Camera-type eye (tissue), 1 donor: Measurements from ENCODE around the gene IL17RA. TPM values are rescaled to one million over a fixed set of nuclear protein-coding genes. Genes with fewer than 3 reads are reported as not detected.

Experiments used
- total RNA-seq: library from RNA; depleted of rRNA; stranded (reverse); fragments of >200 nt; gene quantifications from one replicate; pipeline ENCODE4 v1.2.3, GENCODE V29; 2014

Gene IL17RA, protein sequence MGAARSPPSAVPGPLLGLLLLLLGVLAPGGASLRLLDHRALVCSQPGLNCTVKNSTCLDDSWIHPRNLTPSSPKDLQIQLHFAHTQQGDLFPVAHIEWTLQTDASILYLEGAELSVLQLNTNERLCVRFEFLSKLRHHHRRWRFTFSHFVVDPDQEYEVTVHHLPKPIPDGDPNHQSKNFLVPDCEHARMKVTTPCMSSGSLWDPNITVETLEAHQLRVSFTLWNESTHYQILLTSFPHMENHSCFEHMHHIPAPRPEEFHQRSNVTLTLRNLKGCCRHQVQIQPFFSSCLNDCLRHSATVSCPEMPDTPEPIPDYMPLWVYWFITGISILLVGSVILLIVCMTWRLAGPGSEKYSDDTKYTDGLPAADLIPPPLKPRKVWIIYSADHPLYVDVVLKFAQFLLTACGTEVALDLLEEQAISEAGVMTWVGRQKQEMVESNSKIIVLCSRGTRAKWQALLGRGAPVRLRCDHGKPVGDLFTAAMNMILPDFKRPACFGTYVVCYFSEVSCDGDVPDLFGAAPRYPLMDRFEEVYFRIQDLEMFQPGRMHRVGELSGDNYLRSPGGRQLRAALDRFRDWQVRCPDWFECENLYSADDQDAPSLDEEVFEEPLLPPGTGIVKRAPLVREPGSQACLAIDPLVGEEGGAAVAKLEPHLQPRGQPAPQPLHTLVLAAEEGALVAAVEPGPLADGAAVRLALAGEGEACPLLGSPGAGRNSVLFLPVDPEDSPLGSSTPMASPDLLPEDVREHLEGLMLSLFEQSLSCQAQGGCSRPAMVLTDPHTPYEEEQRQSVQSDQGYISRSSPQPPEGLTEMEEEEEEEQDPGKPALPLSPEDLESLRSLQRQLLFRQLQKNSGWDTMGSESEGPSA
- 4.3 TPM for total RNA-seq

DNA sequence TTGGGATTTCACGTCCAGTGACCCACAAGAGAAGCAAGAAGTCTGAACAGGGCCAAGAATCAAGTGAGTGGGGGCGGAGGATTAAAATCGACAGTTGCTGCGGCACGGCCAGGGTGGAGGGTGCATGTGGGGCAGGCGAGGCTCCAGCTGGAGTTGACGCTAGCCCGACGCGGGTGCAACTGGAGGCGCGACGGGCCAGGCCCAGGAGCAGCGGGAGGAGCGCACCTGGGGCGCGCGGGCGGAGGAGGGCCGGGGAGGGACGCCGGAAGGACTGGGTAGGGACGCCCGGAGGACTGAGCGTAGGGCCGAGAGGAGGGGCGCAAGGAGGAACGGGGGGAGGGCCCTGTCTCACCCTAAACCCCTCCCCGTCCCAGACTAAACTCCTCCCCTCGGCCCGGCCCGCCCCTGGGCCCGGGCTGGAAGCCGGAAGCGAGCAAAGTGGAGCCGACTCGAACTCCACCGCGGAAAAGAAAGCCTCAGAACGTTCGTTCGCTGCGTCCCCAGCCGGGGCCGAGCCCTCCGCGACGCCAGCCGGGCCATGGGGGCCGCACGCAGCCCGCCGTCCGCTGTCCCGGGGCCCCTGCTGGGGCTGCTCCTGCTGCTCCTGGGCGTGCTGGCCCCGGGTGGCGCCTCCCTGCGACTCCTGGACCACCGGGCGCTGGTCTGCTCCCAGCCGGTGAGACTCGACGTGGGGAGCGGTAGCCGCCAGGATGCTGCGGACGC lies at the start of gene IL17RA:
IL17RA (plus strand) TSS at position 447 of the 723 bp plus-strand sequence; CDS start at position 539, 92 bp downstream.

DNA sequence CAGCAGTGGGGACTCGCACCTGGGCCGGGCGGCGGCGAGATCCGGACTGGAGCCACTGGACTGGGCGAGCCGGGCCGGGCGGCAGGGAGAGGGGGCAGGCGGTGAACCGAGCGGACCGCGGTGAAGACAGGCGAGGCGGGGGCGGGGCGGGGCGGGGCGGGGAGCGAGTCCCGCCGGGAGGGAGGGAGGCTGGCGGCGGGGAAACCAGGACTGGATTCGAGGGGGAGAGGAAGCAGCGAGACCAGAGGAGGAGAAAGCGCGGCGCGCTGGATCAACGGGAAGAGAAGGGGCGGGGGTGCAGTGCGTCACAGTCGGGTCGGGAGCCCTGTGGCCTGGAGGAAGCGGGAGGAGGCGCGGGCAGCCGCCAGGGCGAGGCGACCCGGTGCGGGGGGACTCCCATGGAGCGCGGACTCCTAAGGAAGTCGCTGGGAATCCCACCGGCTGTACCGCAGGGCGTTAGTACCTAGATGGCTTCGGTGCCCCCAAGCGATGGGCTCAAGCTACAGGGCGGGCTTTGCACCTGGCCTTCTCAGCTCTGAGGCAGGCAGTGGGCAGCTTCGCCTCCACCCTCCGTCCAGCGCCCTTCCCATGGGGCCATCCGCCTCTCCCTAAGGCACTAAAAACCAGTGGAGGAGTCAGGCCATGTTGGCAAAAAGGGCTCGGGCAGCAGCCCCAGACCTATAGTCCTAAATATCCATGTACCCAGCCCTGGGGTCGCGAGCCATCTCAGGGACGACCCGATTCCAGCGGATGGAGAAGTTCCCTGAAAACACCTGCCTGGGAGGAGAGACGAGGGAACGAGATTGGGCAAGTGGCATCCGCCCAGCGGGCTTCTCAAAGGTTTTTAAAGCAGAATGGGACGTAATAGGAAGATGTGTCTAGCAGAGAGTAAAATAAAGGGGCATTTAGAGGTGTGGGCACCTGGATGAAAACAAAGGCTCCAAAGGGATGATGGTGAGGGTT lies 36.7 kb downstream of the IL17RA start, which contains the start of gene TMEM121B:
TMEM121B (minus strand) TSS at position 128 of the 963 bp plus-strand sequence. CDS start 233 bp downstream, outside the sequence.

DNA sequence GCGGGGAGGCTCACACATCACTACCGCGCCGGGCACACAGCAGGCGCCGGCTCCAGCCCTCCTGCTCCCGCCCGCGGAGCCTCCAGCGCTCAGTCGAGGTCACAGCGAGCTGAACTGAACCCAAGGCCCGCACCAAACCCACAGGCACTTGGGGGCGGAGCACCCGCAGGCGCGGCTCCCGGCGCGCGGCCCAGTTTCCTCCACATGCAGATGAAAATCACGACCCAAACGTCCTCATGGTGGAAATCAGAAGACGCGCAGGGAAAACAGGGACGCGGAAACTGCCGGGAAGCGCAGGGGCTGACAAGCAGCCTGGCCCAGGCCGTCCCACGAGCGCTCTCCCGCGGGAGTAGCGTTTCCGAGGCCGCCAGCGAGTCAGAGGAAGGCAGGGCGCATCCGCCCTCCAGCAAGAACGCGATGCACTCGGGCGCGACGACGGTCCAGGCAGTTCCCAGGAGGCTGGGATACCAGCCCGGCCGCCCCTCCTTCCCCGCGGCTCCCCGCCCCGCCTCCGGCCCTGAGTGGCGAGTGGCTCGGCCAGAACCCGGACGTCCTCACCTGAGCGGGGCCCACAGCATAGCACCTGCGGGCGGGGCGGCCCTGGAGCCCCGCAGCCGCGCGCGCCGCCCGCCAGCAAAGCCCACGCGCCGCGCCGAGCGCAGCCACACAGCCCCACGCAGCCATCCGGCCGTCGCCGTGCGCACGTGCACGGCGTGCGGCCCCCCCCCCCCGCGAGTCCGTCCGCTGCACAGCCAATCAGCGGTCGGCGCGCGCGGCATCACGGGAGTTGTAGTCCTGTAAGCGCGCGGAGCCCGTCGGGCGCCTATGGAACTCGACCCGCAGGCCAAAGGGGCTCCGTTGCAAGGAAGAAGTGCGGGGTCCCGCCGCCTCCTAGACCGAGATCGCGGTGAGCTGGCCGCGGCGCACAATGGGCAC lies 74.0 kb downstream of the IL17RA start, which contains the start of gene HDHD5:
HDHD5 (minus strand) TSS at position 710 of the 936 bp plus-strand sequence; CDS start at position 684, 26 bp downstream.

Other genes starting within 250 kb of the IL17RA start
- gene GAB4, start 76.8 kb upstream of the IL17RA start, total RNA-seq = not detected
- 7.1 TPM for gene TMEM121B, start 36.4 kb downstream of the IL17RA start, total RNA-seq
- 38.3 TPM for gene HDHD5, start 74.3 kb downstream of the IL17RA start, total RNA-seq
- 12.0 TPM for gene ADA2, start 134.4 kb downstream of the IL17RA start, total RNA-seq